Urothelium cell line (cell line): ENCODE measurements around the gene CCDC154.

ENCODE experiments used
- DNase-seq: peaks from one replicate; pipeline ENCODE4 v3.0.0; 2011; ENCODE audit warnings: low spot score, mixed read lengths
- FAIRE-seq: peaks from 2 replicates; lab custom pipeline; 2011; peaks lifted over from hg19 to GRCh38; lab: Jason Lieb, UNC

CCDC154 gene

DNA sequence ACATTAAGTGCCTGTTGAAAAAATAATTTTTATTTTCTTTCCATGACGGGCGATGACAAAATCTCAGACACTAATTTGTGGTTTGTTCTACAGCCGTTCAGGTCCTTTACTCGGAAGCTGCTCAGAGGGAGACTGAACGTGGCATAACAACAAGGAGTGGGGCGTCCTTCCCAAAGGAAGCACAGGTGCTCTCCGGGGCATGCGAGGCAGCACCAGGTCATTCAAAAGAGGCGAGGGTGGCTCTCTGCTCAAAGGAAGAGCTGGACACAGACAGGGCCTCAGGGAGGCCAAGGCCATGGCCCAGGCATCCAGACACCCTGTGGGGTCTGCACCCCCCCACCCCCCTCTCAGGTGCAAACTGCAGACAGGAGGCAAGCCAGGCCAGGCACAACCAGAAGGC, 46.0 kb downstream of the CCDC154 start:
- DNase-seq (no peak), FAIRE-seq (no peak)

DNA sequence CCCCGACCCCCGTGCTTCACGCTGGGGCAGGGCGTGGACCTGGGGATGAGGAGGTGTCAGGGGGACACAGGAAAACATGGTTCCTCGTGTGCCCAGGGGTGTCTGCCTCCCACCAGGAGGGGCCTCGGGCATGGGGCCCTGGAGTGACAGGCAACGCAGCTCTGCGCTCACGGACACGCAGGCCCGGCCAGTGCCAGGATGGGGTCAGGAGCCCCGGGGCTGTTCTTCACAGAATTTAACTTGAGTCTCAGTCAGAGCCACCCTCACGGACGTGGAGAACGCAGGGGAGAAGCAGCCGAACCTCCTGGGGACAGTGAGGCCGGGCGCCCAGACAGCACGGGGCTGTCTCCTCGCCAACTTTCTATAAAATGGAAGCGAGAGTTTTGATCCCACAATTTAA, 46.6 kb downstream of the CCDC154 start:
- DNase-seq (no peak), FAIRE-seq (no peak)

DNA sequence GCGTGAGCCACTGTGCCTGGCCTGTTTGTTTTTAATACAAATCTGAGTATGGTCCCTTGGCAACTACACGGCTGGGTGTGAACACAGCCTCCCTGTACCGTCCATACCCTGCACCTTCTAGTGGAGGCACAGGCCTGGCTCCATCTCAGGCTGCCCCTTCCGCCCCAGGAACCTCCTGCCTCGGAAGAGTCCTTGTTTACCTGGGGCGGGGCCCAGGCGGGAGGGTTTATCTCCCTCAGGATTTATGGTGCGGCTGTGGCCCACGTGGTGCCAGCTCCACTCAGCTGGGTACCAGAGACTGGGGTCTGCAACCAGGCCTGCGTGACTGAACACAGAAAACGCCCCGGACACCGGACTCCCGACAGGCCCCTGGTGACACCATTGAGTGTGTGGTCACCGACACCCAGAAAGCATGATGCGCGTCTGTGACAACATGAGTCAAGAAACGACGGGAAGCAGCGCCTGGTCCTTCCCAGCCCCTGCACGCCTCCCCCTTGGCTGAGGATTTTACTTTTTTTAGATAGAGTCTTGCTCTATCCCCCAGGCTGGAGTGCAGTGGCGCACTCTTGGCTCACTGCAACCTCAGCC, 48.8 kb downstream of the CCDC154 start:
- FAIRE-seq (no peak), DNase-seq (no peak)

DNA sequence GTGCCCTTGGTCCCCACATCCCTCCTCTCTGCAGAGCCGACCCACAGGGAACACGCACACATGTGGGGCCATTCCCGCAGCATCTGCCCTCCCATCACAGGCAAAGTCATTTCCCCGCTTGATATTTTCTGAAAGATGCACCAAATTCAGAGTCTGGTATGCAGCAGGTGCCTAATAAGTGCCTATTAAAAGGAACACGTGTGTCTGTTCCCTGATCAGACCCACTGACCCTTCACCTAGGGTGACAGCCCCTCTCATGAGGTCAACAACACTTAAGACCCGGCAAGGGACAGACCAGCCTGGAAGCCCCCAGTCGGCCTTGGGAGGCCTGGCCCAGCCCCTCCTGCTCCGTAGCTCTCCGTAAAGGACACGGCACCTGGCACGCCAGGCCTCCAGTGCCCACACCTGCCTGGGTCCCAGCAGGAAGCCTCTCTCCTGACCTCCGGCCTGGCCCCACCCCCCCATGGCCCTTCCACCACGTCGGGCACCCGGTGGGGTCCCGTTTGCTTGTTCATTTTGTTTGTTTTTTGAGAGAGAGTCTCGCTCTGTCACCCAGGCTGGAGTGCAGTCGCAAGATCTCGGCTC, 49.9 kb downstream of the CCDC154 start:
- FAIRE-seq: no peak
- no peak for DNase-seq

DNA sequence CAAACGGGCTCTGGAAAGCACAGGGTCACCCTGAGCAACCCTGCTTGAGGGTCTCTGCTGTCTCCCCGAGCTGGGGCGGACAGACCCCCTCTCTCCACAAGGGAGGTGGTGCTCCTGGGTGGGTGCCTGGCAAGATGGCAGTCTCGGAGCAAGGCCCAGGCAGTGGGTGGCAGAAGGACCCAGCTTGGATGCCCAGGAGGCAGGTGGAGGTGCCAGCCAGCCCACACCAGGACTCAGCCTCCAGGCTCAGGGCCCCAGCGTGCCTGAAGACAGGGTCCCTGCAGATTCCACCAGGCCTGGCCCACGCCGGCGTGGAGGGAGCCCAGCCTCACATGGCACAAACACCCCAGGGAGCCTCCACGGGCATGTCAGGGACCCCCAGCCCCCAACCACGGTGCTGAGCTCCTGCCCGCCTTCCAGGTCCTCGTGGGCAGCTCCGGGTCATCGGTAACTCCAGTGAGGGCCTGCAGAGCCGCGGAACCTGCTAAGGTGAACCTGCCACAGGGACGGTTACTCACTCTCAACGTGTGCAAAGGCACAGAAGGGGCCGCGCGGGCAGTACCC, 50.7 kb downstream of the CCDC154 start:
- FAIRE-seq (no peak), DNase-seq (no peak)

DNA sequence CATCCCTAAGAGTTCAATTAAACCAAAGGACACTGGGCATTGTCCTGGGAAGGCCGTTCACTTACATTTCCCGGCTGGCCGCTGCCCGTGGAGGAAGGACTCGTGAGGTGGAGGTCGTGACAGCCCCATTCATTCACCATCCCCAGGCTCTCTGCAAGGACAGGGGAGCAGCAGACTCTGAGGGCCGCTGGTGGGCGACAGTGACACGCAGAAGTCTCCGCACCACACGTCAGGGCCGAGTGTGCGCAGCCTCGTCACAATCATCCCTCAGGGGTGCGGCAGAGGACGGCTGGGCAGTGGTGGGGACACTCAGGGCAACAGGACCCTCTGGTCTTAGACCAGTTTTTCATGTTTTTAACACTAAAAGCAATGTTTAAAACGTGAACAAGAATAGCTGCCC, 51.5 kb downstream of the CCDC154 start:
- FAIRE-seq (no peak), DNase-seq (no peak)

DNA sequence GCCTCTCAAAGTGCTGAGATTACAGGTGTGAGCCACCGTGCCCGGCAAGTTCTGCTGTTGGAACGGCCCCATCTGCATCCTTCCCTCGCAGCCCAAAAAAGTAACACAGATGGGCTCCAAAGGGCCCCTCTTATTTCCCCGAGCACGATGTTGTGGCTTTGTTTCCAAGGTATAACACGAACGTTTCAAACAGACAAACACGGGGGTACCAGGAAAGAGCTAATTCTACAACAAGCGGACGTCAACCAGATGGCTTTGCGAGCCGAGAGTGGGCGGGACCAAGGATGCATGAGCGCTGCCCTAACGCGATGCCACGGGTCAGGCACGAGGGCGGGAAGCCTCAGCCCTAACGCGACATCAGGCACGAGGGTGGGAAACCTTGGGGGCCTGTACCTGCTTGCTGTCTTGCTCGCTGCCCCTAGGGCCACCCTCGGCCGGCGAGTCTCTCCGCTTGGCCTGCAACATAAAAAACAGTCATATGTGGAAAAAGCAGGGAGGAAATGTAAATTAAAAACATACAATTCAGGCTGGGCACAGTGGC, 54.0 kb downstream of the CCDC154 start:
- FAIRE-seq (no peak), DNase-seq (no peak)

DNA sequence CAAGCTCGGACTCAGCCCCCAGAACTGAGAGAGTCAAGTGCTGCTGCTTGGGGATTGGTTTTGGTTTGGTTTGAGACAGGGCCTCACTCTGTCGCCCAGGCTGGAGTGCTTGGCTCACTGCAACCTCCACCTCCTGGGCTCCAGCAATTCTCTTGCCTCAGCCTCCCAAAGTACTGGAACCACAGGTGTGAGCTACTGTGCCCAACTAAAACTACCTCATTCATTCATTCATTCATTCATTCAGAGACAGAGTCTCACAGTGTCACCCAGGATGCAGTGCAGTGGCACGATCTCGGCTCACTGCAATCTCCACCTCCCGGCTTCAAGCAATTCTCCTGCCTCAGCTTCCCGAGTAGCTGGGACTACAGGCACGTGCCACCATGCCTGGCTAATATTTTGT, 54.6 kb downstream of the CCDC154 start:
- DNase-seq (no peak), FAIRE-seq (no peak)

DNA sequence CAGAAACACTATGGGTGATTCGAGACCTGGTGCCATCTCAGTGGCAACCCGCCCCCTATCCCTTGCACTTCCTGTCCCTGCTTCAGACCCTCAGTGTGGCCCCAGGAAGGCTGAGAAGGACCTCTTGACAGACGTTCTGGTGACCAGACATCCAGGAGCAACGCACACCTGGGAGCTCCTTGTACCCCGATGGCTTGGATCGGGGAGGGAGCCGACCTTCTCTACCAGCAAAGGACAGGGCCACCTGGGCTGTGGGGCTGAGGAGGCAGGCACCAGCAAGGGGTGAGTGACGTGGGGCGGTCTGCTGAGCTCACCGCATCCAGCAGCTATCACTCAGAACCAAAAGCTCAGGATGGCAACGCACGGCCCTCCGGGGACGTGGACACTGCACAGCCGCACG, 57.0 kb downstream of the CCDC154 start:
- no peak for DNase-seq
- no peak for FAIRE-seq

DNA sequence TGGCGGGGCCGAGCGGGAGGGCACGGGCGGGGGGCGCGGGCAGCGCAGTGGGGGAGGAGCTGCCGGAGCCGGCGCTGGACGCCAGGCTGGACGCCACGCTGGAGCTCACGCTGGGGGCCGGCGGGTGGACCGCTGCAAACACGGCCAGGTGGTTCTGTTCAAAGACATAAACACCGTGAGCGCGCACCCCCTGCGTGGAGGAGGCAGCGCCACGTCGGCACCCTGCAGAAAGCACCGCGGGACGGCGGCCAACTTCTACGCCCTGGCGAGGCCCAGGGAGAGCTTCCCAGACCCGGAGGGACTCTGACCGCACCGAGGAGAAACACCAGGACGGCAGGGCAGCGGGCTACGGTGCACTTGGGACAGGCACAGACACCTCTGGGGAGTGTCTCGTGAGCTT, 59.1 kb downstream of the CCDC154 start:
- DNase-seq: no peak
- no peak for FAIRE-seq
